ENCODE data around the gene SDCBP2.
A peak's percentile ranks its signal among the peaks of the same experiment; 100 is the strongest.

Gene SDCBP2

GRCh38 chr20:1326031-1326930 is 2.7 kb downstream of the SDCBP2 start:
- Histone ChIP-seq H3K4me2 (ENCODE audit: low read length) (peak overlapping the region; percentile 92), H3K27ac (ENCODE audit: low read depth, low read length) (no peak overlapping the region), H2BK120ac (ENCODE audit: low read depth, low read length) (no peak overlapping the region), H3K18ac (ENCODE audit: low read length) (no peak overlapping the region), H3K4ac (ENCODE audit: low read depth, low read length) (no peak overlapping the region), H4K5ac (ENCODE audit: low read length) (no peak overlapping the region), H3K23ac (ENCODE audit: low read length) (peak overlapping the region; percentile 37), H3K79me2 (ENCODE audit: control insufficient read depth, insufficient read depth, low read length) (peaks cover 28% of the 10 kb centered on the region), H3K4me1 (ENCODE audit: control insufficient read depth, low read depth, low read length) (peaks cover 5% of the 10 kb centered on the region), H3K79me1 (ENCODE audit: low read length) (peaks cover 40% of the 10 kb centered on the region), H3K56ac (ENCODE audit: low read length) (peak overlapping the region; percentile 88), H3K4me3 (ENCODE audit: low read length) (peak overlapping the region; percentile 90), H2AK5ac (ENCODE audit: low read length) (peak overlapping the region; percentile 65), H4K8ac (ENCODE audit: low read depth, low read length) (no peak overlapping the region), H3K27me3 (ENCODE audit: insufficient read depth, low read length, poor library complexity) (no peaks in the 10 kb centered on the region), H2BK5ac (ENCODE audit: low read length) (peak overlapping the region; percentile 62), H2BK15ac (replicated peaks; ENCODE audit: low read depth) (no peak overlapping the region), H3K36me3 (ENCODE audit: control insufficient read depth, insufficient read depth, low read length) (no peaks in the 10 kb centered on the region), H3K9ac (ENCODE audit: low read length) (peak overlapping the region; percentile 96)
- WGBS (ENCODE audit: extremely low coverage, insufficient coverage, low lambda C conversion rate) = no CpG with 5 or more reads among the region's 10 CpGs
- DNase-seq = no peak

GRCh38 chr20:1325173-1326030 is 3.5 kb downstream of the SDCBP2 start:
- DNase-seq = peak; percentile 97
- Histone ChIP-seq H3K79me2 (ENCODE audit: control insufficient read depth, insufficient read depth, low read length) (peaks cover 27% of the 10 kb centered on the region), H3K23ac (ENCODE audit: low read length) (peak overlapping the region; percentile 37), H3K4me1 (ENCODE audit: control insufficient read depth, low read depth, low read length) (peaks cover 5% of the 10 kb centered on the region), H3K18ac (ENCODE audit: low read length) (peak overlapping the region; percentile 86), H3K4me3 (ENCODE audit: low read length) (peak overlapping the region; percentile 90), H3K56ac (ENCODE audit: low read length) (peak overlapping the region; percentile 88), H2BK5ac (ENCODE audit: low read length) (peak overlapping the region; percentile 62), H3K27me3 (ENCODE audit: insufficient read depth, low read length, poor library complexity) (no peaks in the 10 kb centered on the region), H3K27ac (ENCODE audit: low read depth, low read length) (no peak overlapping the region), H4K8ac (ENCODE audit: low read depth, low read length) (peak overlapping the region; percentile 90), H3K4ac (ENCODE audit: low read depth, low read length) (peak overlapping the region; percentile 57), H4K5ac (ENCODE audit: low read length) (no peak overlapping the region), H3K4me2 (ENCODE audit: low read length) (peak overlapping the region; percentile 92), H2AK5ac (ENCODE audit: low read length) (peak overlapping the region; percentile 65), H2BK120ac (ENCODE audit: low read depth, low read length) (no peak overlapping the region), H2BK15ac (replicated peaks; ENCODE audit: low read depth) (no peak overlapping the region), H3K9ac (ENCODE audit: low read length) (peak overlapping the region; percentile 96), H3K79me1 (ENCODE audit: low read length) (peaks cover 33% of the 10 kb centered on the region), H3K36me3 (ENCODE audit: control insufficient read depth, insufficient read depth, low read length) (no peaks in the 10 kb centered on the region)
- no CpG with 5 or more reads among the region's 56 CpGs for WGBS (ENCODE audit: extremely low coverage, insufficient coverage, low lambda C conversion rate)

GRCh38 chr20:1324598-1325172 is 4.3 kb downstream of the SDCBP2 start:
- H2BK120ac ChIP-seq (ENCODE audit: low read depth, low read length) = no peak overlapping the region
- no peak overlapping the region for H4K5ac ChIP-seq (ENCODE audit: low read length)
- no peak overlapping the region for H2AK5ac ChIP-seq (ENCODE audit: low read length)
- peak overlapping the region; percentile 61 for H3K56ac ChIP-seq (ENCODE audit: low read length)
- WGBS (ENCODE audit: extremely low coverage, insufficient coverage, low lambda C conversion rate) = no CpG with 5 or more reads among the region's 15 CpGs
- H3K27me3 ChIP-seq (ENCODE audit: insufficient read depth, low read length, poor library complexity) = no peaks in the 10 kb centered on the region
- H3K9ac ChIP-seq (ENCODE audit: low read length) = peak overlapping the region; percentile 56
- H2BK5ac ChIP-seq (ENCODE audit: low read length) = no peak overlapping the region
- H3K79me2 ChIP-seq (ENCODE audit: control insufficient read depth, insufficient read depth, low read length) = peaks cover 26% of the 10 kb centered on the region
- no peak overlapping the region for H2BK15ac ChIP-seq (replicated peaks; ENCODE audit: low read depth)
- H3K4me1 ChIP-seq (ENCODE audit: control insufficient read depth, low read depth, low read length) = peaks cover 5% of the 10 kb centered on the region
- peaks cover 29% of the 10 kb centered on the region for H3K79me1 ChIP-seq (ENCODE audit: low read length)
- DNase-seq = no peak
- no peaks in the 10 kb centered on the region for H3K36me3 ChIP-seq (ENCODE audit: control insufficient read depth, insufficient read depth, low read length)
- no peak overlapping the region for H3K23ac ChIP-seq (ENCODE audit: low read length)
- no peak overlapping the region for H3K4ac ChIP-seq (ENCODE audit: low read depth, low read length)
- peak overlapping the region; percentile 84 for H3K4me2 ChIP-seq (ENCODE audit: low read length)
- no peak overlapping the region for H3K27ac ChIP-seq (ENCODE audit: low read depth, low read length)
- H3K18ac ChIP-seq (ENCODE audit: low read length) = no peak overlapping the region
- no peak overlapping the region for H4K8ac ChIP-seq (ENCODE audit: low read depth, low read length)
- peak overlapping the region; percentile 38 for H3K4me3 ChIP-seq (ENCODE audit: low read length)

GRCh38 chr20:1323830-1324597 is 4.9 kb downstream of the SDCBP2 start:
- Histone ChIP-seq H3K27ac (ENCODE audit: low read depth, low read length) (no peak overlapping the region), H3K36me3 (ENCODE audit: control insufficient read depth, insufficient read depth, low read length) (no peaks in the 10 kb centered on the region), H2BK15ac (replicated peaks; ENCODE audit: low read depth) (no peak overlapping the region), H3K4me3 (ENCODE audit: low read length) (no peak overlapping the region), H4K8ac (ENCODE audit: low read depth, low read length) (no peak overlapping the region), H3K18ac (ENCODE audit: low read length) (no peak overlapping the region), H3K9ac (ENCODE audit: low read length) (no peak overlapping the region), H3K79me1 (ENCODE audit: low read length) (peaks cover 25% of the 10 kb centered on the region), H3K4me1 (ENCODE audit: control insufficient read depth, low read depth, low read length) (peaks cover 5% of the 10 kb centered on the region), H3K56ac (ENCODE audit: low read length) (no peak overlapping the region), H2AK5ac (ENCODE audit: low read length) (no peak overlapping the region), H3K4me2 (ENCODE audit: low read length) (no peak overlapping the region), H3K23ac (ENCODE audit: low read length) (no peak overlapping the region), H3K27me3 (ENCODE audit: insufficient read depth, low read length, poor library complexity) (no peaks in the 10 kb centered on the region), H3K4ac (ENCODE audit: low read depth, low read length) (no peak overlapping the region), H2BK120ac (ENCODE audit: low read depth, low read length) (no peak overlapping the region), H3K79me2 (ENCODE audit: control insufficient read depth, insufficient read depth, low read length) (peaks cover 22% of the 10 kb centered on the region), H2BK5ac (ENCODE audit: low read length) (no peak overlapping the region), H4K5ac (ENCODE audit: low read length) (no peak overlapping the region)
- no CpG with 5 or more reads among the region's 12 CpGs for WGBS (ENCODE audit: extremely low coverage, insufficient coverage, low lambda C conversion rate)
- no peak for DNase-seq

- Histone ChIP-seq H2BK120ac (ENCODE audit: low read depth, low read length) (no peak overlapping the region), H3K36me3 (ENCODE audit: control insufficient read depth, insufficient read depth, low read length) (no peaks in the 10 kb centered on the region), H2BK5ac (ENCODE audit: low read length) (no peak overlapping the region), H3K27me3 (ENCODE audit: insufficient read depth, low read length, poor library complexity) (no peaks in the 10 kb centered on the region), H3K56ac (ENCODE audit: low read length) (no peak overlapping the region), H3K9ac (ENCODE audit: low read length) (no peak overlapping the region), H2BK15ac (replicated peaks; ENCODE audit: low read depth) (no peak overlapping the region), H3K27ac (ENCODE audit: low read depth, low read length) (no peak overlapping the region), H3K4me2 (ENCODE audit: low read length) (no peak overlapping the region), H3K18ac (ENCODE audit: low read length) (no peak overlapping the region), H4K5ac (ENCODE audit: low read length) (no peak overlapping the region), H3K23ac (ENCODE audit: low read length) (no peak overlapping the region), H3K79me1 (ENCODE audit: low read length) (peaks cover 20% of the 10 kb centered on the region), H3K4me1 (ENCODE audit: control insufficient read depth, low read depth, low read length) (peaks cover 5% of the 10 kb centered on the region), H3K4ac (ENCODE audit: low read depth, low read length) (no peak overlapping the region), H4K8ac (ENCODE audit: low read depth, low read length) (no peak overlapping the region), H3K79me2 (ENCODE audit: control insufficient read depth, insufficient read depth, low read length) (peaks cover 16% of the 10 kb centered on the region), H2AK5ac (ENCODE audit: low read length) (no peak overlapping the region), H3K4me3 (ENCODE audit: low read length) (no peak overlapping the region)
- WGBS (ENCODE audit: extremely low coverage, insufficient coverage, low lambda C conversion rate) = no CpG with 5 or more reads among the region's 6 CpGs
- no peak for DNase-seq
Observed at GRCh38 chr20:1323256-1323655, 5.7 kb downstream of the SDCBP2 start.
